H9 (cell line): Measurements from ENCODE around the gene PRSS57. TPM values are rescaled to one million over a fixed set of nuclear protein-coding genes. Genes with fewer than 3 reads are reported as not detected.

Experiments
- DNase-seq: peaks from one replicate; pipeline ENCODE4 v3.0.0-alpha.2; 2017
- H2AFZ ChIP-seq: one replicate; pipeline ENCODE4 v1.6.1; 2013; ENCODE audit warnings: mild to moderate bottlenecking, low read length, control low read depth, moderate library complexity
- H2AK5ac ChIP-seq: 2 replicates; pipeline ENCODE4 v1.6.1; 2013; ENCODE audit warnings: low read length, control low read depth, mixed read lengths; ENCODE audit not compliant: insufficient read length
- H2BK120ac ChIP-seq: one replicate; pipeline ENCODE4 v1.6.1; 2013; ENCODE audit warnings: low read depth, mild to moderate bottlenecking, low read length, control low read depth, inconsistent platforms; ENCODE audit not compliant: poor library complexity, severe bottlenecking
- H2BK12ac ChIP-seq: 2 replicates; pipeline ENCODE4 v1.6.1; 2013; ENCODE audit warnings: low read length, control low read depth, mixed read lengths, low read depth; ENCODE audit not compliant: insufficient read length
- H2BK15ac ChIP-seq: 2 replicates; pipeline ENCODE4 v1.6.1; 2013; ENCODE audit warnings: low read depth, low read length, control low read depth
- H2BK20ac ChIP-seq: one replicate; pipeline ENCODE4 v1.6.1; 2013; ENCODE audit warnings: low read depth, mild to moderate bottlenecking, low read length, control low read depth, inconsistent platforms; ENCODE audit not compliant: poor library complexity, severe bottlenecking
- H2BK5ac ChIP-seq: 2 replicates; pipeline ENCODE4 v1.6.1; 2013; ENCODE audit warnings: low read length, control low read depth, mixed read lengths; ENCODE audit not compliant: insufficient read length
- H3K14ac ChIP-seq: 2 replicates; pipeline ENCODE4 v1.6.1; 2013; ENCODE audit warnings: low read length, control low read depth; ENCODE audit not compliant: insufficient read depth
- H3K18ac ChIP-seq: 2 replicates; pipeline ENCODE4 v1.6.1; 2013; ENCODE audit warnings: low read depth, mild to moderate bottlenecking, mixed read lengths, low read length, control low read depth; ENCODE audit not compliant: insufficient read length
- H3K23ac ChIP-seq: 2 replicates; pipeline ENCODE4 v1.6.1; 2013; ENCODE audit warnings: low read length, control low read depth, mixed read lengths, low read depth; ENCODE audit not compliant: insufficient read length
- H3K23me2 ChIP-seq: 2 replicates; pipeline ENCODE4 v1.6.1; 2013; ENCODE audit warnings: low read depth, mild to moderate bottlenecking, mixed read lengths, low read length, control low read depth; ENCODE audit not compliant: insufficient read length, poor library complexity, severe bottlenecking
- H3K27ac ChIP-seq: 2 replicates; pipeline ENCODE4 v1.5.1; 2013; ENCODE audit warnings: low read length, control low read depth, mixed read lengths, low read depth; ENCODE audit not compliant: insufficient read length
- H3K27me3 ChIP-seq: 2 replicates; pipeline ENCODE4 v1.6.1; 2013; ENCODE audit warnings: low read length, control low read depth, inconsistent platforms; ENCODE audit not compliant: insufficient read depth
- H3K4ac ChIP-seq: 2 replicates; pipeline ENCODE4 v1.6.1; 2013; ENCODE audit warnings: low read depth, mild to moderate bottlenecking, control low read depth, inconsistent platforms, low read length, moderate library complexity
- H3K4me1 ChIP-seq: 2 replicates; pipeline ENCODE4 v1.6.1; 2013; ENCODE audit warnings: low read length, control low read depth, inconsistent platforms; ENCODE audit not compliant: insufficient read depth
- H3K4me2 ChIP-seq: 2 replicates; pipeline ENCODE4 v1.6.1; 2013; ENCODE audit warnings: low read length, control low read depth, mixed read lengths; ENCODE audit not compliant: insufficient read length, insufficient read depth
- H3K56ac ChIP-seq: 2 replicates; pipeline ENCODE4 v1.6.1; 2013; ENCODE audit warnings: low read depth, mild to moderate bottlenecking, mixed read lengths, low read length, control low read depth; ENCODE audit not compliant: insufficient read length
- H3K79me1 ChIP-seq: 2 replicates; pipeline ENCODE4 v1.6.1; 2013; ENCODE audit warnings: low read depth, mild to moderate bottlenecking, moderate library complexity, low read length, control low read depth, inconsistent platforms; ENCODE audit not compliant: insufficient read depth, poor library complexity, severe bottlenecking
- H3K79me2 ChIP-seq: 2 replicates; pipeline ENCODE4 v1.6.1; 2013; ENCODE audit warnings: low read length, control low read depth, inconsistent platforms; ENCODE audit not compliant: insufficient read depth
- H3K9ac ChIP-seq: 2 replicates; pipeline ENCODE4 v1.6.1; 2013; ENCODE audit warnings: low read length, control low read depth, mixed read lengths; ENCODE audit not compliant: insufficient read length; ENCODE audit errors: extremely low read depth
- H3K9me3 ChIP-seq: one replicate; pipeline ENCODE4 v1.6.1; 2013; ENCODE audit warnings: low read depth, low read length, inconsistent platforms; ENCODE audit not compliant: control insufficient read depth
- H3T11ph ChIP-seq: one replicate; pipeline ENCODE4 v1.6.1; 2013; ENCODE audit warnings: mild to moderate bottlenecking, low read length, control low read depth, inconsistent platforms
- H4K20me1 ChIP-seq: one replicate; pipeline ENCODE4 v1.6.1; 2013; ENCODE audit not compliant: control insufficient read depth, insufficient read length, insufficient read depth
- H4K5ac ChIP-seq: 2 replicates; pipeline ENCODE4 v1.6.1; 2013; ENCODE audit warnings: low read depth, mild to moderate bottlenecking, mixed read lengths, low read length, control low read depth; ENCODE audit not compliant: insufficient read length
- H4K8ac ChIP-seq: replicated peaks from 2 replicates; pipeline ENCODE4 v1.6.1; 2013; ENCODE audit warnings: low read length, control low read depth, mixed read lengths, low read depth; ENCODE audit not compliant: insufficient read length
- H4K91ac ChIP-seq: 2 replicates; pipeline ENCODE4 v1.6.1; 2013; ENCODE audit warnings: low read depth, mild to moderate bottlenecking, moderate library complexity, mixed read lengths, low read length, control low read depth; ENCODE audit not compliant: insufficient read length
- H3K27ac Mint-ChIP-seq, 3 experiments: 2 replicates in 2 of 3; 3 replicates in 1 of 3; pipeline ENCODE4 v1.8.0; 2020 to 2021; ENCODE audit warnings: mixed read lengths in 3 of 3, mild to moderate bottlenecking in 1 of 3, moderate library complexity in 1 of 3
- H3K27me3 Mint-ChIP-seq: 2 replicates; pipeline ENCODE4 v1.8.0; 2021; ENCODE audit warnings: low read depth, mild to moderate bottlenecking, moderate library complexity, mixed read lengths
- H3K36me3 Mint-ChIP-seq, 3 experiments: 2 replicates in 2 of 3; 3 replicates in 1 of 3; pipeline ENCODE4 v1.8.0; 2020 to 2021; ENCODE audit warnings: low read depth in 3 of 3, mixed read lengths in 3 of 3; ENCODE audit not compliant: insufficient read depth in 1 of 3
- H3K4me1 Mint-ChIP-seq, 2 experiments: 2 replicates each; pipeline ENCODE4 v1.8.0; 2020; ENCODE audit warnings: mixed read lengths in 2 of 2
- H3K4me3 Mint-ChIP-seq, 2 experiments: 2 replicates in 1 of 2; 3 replicates in 1 of 2; pipeline ENCODE4 v1.8.0; 2020 to 2021; ENCODE audit warnings: mild to moderate bottlenecking in 2 of 2, mixed read lengths in 2 of 2, moderate library complexity in 1 of 2
- H3K9me3 Mint-ChIP-seq, 2 experiments: 2 replicates in 1 of 2; 3 replicates in 1 of 2; pipeline ENCODE4 v1.8.0; 2020; ENCODE audit warnings: mild to moderate bottlenecking in 2 of 2, mixed read lengths in 2 of 2, moderate library complexity in 1 of 2
- CTCF ChIP-seq: fragments of 200-600 bp; sonication (generic); conservative IDR thresholded peaks from 3 replicates; pipeline ENCODE4 v1.8.0; 2021; ENCODE audit warnings: antibody characterized with exemption, mild to moderate bottlenecking
- WGBS: extraction: QIAGEN DNeasy Blood & Tissue Kit; methylation state at CpG from one replicate; pipeline ENCODE4 v1.1.7; 2013; ENCODE audit warnings: missing lambda C conversion rate, low lambda C conversion rate, mixed read lengths; ENCODE audit not compliant: insufficient read length; ENCODE audit errors: extremely low coverage; 5-methylcytosine and 5-hydroxymethylcytosine counted together
- total RNA-seq: library from RNA; stranded (reverse); gene quantifications from 2 replicates; pipeline ENCODE4 v1.2.1, GENCODE V29; 2021

Gene PRSS57
- total RNA-seq, 1 experiment from 2014 or later: not detected

- no peak overlapping the region for H3K4me2 ChIP-seq
- no peaks in the 10 kb centered on the region for H3K79me1 ChIP-seq
- H3K23me2 ChIP-seq: no peaks in the 10 kb centered on the region
- H3K4me1 ChIP-seq: no peaks in the 10 kb centered on the region
- Mint-ChIP-seq H3K4me1 (peaks cover 4 to 5% of the 10 kb centered on the region in 2 experiments; a peak in 3 of 4 replicates), H3K9me3 (no peaks in the 10 kb centered on the region), H3K4me3 (no peak overlapping the region), H3K27me3 (peaks cover 14% of the 10 kb centered on the region), H3K27ac (no peak overlapping the region), H3K36me3 (peaks cover 7 to 22% (median 8%) of the 10 kb centered on the region in 3 experiments)
- H2BK5ac ChIP-seq: no peak overlapping the region
- no peak overlapping the region for H2BK12ac ChIP-seq
- H3T11ph ChIP-seq: no peak overlapping the region
- no CpG with 5 or more reads among the region's 70 CpGs for WGBS
- no peak overlapping the region; the same call in 1 of the 2 replicates for H3K14ac ChIP-seq
- H3K9me3 ChIP-seq: no peaks in the 10 kb centered on the region
- no peak for TF ChIP-seq CTCF
- H3K27ac ChIP-seq: no peak overlapping the region
- H3K56ac ChIP-seq: no peak overlapping the region
- no peak overlapping the region for H3K4ac ChIP-seq
- no peaks in the 10 kb centered on the region for H4K20me1 ChIP-seq
- no peak overlapping the region for H2BK120ac ChIP-seq
- H2BK20ac ChIP-seq: no peak overlapping the region
- H2AK5ac ChIP-seq: no peak overlapping the region
- no peak for DNase-seq
- no peak overlapping the region for H4K8ac ChIP-seq
- no peaks in the 10 kb centered on the region; the same call in 1 of the 2 replicates for H3K27me3 ChIP-seq
- no peak overlapping the region for H4K91ac ChIP-seq
- no peak overlapping the region for H3K9ac ChIP-seq
- H3K79me2 ChIP-seq: no peaks in the 10 kb centered on the region
- no peak overlapping the region for H2AFZ ChIP-seq
- no peak overlapping the region for H2BK15ac ChIP-seq
- no peak overlapping the region for H3K23ac ChIP-seq
- H4K5ac ChIP-seq: no peak overlapping the region
- no peak overlapping the region for H3K18ac ChIP-seq
Measured at GRCh38 chr19:642767-643727, 52.2 kb downstream of the PRSS57 start.
